T-helper 9 cell (primary cell): ENCODE measurements around the gene CDH23.

ENCODE experiments used
- DNase-seq: peaks from one replicate; pipeline ENCODE4 v3.0.0-alpha.2; 2020

The CDH23 gene

DNA sequence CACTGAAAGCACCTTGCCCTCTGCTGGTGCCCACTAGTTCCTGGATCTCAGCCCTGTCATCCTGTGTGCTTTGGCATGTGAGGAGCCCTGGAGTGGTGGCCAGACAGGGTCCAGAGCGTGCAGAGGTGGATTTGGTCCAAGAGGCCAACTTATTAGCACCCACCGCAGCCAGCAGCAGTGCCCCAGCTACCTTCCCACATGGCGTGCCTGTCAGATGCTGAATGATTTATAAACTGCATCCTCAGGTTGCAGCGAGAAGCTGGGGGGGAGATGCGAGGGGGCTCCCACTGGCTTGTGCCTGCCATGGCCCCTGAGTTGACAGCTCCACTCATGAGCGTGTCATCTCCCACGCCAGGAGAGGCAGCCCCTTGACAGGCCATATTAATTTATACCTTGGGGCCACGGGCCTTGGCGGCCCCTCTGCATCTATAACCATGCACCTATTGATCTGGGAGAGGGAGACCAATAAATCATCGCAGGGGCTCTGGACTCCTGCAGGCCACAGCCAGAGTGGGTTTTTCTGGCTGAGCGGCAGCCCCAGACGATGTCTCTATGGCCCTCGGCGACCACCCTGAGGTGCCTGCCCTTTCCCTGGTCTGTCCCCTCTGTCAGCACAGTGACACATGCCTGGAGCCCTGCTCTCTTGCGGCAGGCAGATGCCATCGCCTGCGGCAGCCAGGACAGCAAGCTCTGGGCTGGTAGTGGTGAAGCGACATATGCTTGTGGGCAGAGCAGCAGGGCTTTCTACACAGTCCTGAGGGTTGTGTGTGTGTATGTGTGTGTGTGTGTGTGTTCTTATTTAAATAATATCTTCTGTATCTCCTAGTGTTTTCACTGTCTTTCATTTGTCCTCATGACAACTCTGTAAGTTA lies 120.8 kb downstream of the CDH23 start:
- no peak for DNase-seq

DNA sequence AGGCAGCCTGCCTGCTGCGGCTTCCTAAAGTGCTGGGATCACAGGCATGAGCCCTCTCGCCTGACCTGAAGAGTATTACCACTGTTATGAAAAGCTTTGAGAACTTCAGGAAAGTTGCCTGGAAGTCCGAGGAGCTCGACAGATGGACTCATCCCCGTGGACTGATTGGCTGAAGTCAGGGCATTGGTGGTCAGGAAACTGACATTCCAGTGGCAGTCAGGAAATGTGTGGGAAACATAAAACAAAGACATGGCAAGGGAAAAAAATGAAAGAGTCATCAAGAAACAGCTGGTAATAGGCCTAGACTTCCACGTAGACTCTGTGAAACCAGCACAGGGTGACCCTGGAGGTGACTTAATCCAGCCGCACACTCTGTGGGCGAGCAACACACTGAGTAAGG lies 123.3 kb downstream of the CDH23 start:
- no peak for DNase-seq

DNA sequence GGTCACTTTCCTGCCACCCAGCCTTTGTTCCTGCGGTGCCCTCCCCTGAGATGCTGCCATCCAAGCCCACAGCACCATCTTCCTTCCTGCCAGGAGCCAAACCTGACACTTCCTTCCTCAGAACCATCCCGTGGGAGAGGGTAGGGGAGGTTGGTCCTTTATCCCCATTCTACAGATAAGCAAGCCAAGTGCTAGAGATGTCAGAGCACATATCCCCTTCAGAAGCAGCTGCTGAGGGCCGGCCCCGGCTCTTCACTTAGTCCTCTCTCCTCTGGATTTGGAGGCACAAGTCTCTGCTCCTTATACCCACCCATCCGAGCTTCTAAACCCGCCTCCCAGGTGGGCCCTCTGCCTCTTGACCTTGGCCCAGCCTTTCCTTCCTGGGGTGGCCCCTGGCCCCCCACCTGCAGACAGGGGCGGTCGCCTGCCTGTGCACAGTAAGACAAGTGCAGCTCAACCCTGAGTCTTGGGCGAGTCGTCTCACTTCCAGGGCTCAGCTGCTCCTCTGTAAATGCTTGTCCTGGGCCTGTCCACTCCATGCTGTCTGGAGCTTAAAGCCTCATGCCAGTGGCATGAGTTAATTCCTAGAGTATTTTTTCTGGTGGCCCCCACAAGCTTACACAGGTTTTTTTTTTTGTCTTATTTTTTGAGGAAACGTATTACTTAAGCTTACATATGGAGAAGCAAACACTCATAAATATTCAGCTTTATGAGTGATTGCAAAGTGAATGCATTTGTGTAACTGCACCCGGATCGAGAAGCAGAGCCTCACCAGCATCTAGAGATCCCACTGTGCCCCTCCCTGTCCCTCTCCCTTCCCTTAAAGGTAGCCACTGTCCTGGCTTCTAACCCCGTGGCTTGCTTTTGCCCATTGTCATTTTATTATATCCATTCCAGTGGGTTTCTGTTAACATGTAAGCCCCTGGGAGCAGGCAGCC lies 125.1 kb downstream of the CDH23 start:
- DNase-seq, result no peak

DNA sequence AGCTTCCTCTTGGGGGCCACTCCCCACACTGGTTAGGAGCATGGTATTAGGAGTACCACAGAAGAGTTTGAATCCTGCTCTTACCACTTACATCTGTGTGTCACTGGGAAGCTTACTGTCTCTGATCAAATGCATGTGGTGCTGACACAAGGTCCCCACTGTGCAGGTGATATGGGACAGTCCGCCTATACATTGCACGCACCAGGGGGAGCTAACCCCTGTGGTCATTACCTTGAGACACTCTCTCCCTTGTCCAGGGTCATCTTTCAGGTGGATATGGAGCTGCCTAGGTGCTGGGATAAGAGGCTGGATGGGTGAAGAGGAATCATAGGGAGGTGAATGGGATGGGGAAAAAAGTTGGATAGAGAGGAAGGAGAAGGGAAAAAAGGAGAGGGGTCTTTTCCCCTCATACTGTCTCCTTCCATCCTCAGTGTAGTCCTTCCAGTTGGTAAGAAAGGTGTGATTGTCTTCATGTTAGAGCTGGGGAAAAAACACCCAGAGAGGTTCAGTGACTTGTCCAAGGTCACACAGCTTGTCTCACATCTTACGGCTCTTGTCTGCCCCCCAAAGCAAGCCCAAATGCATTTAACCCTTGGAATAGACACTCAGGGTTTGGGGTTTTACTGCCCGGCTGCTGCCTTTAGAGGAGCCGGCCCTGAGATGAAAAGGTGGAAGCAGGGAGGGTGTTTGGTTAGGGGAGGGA lies 125.9 kb downstream of the CDH23 start:
- no peak for DNase-seq

DNA sequence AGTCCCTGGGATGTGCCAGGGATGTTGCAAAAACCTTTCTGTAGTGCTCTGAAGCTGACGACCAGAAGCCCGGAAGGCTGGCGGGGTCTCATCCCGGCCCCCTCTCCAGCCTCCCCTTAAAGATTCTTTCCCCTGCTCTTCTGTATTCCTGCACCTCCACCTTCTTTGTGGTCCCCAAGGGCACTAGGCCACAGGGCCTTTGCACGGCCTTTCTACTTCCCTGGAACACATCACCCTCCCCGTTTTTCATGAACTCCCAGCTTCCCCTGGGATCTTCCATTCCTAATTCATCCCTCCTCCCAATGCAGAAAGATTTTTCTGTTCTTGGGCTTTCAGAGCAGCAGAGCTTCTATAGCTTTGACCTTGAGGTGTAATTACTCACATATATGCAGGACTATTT lies 127.0 kb downstream of the CDH23 start:
- no peak for DNase-seq

DNA sequence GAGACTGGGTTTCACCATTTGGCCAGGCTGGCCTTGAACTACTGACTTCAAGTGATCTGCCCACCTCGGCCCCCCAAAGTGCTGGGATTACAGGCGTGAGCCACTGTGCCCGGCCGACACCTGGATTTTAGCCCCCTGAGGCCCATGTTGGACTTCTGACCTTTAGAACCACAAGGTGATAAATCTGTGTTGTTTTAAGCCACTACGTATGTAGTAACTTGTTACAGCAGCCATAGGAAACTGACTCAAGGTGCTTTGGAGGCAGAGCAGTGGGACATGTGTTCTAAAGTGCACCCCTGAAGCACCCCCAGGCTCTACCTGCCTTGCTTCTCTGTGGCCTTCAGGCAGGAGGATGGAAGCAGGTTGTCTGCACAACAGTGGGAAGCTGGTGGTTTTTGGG lies 128.4 kb downstream of the CDH23 start:
- no peak for DNase-seq

DNA sequence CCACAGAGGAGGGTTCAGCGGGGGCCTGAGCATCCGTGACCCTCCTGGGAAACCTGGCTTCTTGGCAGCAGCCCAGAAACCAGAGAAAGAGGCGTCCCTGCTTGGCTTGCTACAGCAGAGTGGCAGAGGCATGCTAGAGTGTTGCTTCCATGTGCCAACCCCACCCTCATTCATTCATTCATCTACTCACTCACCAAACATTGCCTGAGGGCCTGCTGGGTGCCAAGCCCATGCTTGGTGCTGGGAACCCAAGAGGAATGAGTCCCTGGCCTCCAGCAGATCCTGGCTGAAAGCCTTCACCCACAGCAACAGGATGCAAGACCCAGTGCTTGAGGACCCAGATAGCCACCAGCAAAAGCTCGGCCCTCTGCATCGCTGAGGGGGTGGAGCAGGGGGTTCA lies 129.0 kb downstream of the CDH23 start:
- no peak for DNase-seq

DNA sequence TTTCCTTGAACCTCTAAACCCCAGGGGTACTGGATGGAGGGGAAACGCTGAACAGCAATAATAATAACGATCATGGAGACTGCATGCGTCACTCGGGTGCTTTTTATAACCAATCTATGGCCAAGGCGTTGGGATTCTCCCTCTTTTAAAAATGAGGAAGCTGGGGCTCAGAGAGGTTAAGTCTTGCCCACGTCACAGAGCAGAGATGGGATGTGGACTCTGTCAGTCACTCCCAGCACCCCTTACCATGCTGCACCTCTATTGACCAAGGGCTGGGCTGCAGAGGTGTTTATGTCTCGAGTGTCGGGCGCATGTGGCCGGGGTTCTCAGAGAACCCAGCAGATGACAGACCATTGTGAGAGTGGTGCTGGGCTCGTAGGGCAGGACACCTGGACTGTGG lies 129.9 kb downstream of the CDH23 start:
- no peak for DNase-seq

DNA sequence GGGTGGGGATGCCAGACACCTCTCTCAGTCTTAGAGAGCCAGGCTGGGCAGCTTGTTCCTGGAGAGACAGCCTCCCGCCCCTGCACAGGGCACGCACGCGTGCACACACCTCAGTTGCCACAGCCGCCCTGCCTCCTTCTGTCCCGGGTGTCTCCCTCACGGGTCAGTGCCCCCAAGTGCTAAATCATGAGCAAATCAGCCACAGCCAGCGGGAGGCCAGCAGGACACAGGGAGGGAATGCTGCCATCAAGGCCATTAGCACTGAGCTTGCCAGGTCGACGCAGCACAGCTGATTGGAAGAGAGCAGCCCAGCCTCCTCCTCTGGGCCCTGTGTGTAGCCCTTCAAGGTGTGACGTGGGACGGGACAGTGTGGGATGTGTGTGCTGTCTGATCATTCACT lies 130.4 kb downstream of the CDH23 start:
- DNase-seq, result no peak

DNA sequence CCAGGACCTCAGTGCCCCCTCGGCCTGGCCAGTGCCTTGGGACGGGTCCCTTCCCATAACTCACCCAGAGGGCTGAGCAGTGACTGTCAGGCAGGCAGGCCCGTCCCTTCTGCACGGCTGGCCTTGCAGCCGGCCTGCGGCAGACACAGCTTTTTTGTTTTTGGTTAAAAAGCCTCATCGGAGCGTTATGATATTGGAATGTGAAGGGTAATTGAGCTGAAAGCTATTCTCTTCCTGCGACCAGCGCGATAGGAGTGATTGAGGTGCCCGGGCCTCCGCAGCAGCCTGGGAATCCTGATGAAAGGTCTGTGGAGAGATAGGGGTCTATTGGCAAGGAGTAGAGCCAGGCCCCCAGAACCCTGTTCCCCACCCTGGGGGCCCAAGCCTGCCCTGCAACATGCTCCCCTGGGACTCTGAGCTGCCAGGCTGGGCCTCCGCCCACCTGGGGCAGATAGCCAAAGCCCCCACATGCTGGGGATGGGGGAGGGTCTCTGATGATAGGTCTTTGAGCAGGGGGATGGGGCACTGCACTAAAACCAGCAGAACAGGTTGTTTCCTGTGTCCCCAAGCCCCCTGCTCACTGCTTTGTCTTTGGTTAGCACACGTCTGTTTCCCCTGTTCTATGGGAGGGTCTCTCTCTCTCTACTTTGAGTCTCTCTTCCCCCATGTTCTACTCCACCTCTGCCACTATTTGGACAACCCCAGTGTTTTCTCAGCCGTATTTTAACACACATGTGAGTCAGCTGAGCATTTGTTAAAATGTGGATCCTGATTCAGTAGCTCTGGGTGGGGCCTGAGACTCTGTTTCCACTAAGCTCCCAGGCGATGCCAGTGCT lies 131.9 kb downstream of the CDH23 start:
- no peak for DNase-seq

DNA sequence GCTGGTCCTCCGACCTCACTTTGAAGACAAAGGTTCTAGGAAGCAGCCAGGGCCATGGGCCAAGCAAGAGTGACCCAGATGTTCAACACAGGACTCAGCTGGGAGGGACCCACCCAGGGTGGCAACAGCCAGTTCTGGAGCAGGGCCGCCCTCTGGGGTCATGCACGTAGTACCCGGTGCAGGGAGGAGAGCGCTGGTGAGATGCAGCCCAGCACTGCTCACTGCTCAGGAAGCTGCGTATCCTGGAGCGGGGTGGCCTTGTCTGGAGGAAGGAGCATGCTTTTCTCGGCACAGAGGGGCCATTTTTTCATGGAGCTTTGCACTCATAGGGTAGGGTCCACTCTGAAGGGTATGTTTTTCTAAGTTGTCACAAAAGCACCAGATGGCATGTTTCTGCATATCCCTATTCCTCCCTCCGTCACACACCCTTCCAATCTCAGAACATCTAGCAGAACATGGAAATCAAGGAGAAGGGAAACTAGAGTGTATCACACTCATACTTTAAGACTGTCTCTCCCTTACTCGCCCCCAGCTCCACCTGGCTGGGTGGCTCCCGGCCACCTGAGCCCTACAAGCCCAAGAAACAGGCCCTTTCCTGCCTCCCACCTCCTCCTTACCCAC lies 132.6 kb downstream of the CDH23 start:
- DNase-seq, result no peak

DNA sequence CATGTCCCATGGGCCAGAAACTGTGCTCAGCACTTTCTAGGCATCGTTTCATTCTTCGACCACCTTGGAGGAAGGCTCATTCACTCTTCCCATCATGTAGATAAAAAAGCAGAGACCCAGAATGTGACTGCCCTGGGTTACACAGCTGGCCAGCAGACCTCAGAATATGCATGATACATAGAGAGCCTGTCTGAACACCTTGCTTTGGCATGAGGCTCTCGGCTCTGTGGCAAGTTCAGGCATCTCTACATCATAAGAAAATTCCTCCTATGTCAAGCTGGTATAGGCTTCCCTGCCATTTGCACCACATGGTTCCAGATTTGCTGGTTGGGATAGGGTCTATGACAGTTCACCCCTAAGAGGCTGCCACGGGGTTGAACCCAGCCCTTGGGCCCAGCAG lies 134.1 kb downstream of the CDH23 start:
- DNase-seq, result no peak

DNA sequence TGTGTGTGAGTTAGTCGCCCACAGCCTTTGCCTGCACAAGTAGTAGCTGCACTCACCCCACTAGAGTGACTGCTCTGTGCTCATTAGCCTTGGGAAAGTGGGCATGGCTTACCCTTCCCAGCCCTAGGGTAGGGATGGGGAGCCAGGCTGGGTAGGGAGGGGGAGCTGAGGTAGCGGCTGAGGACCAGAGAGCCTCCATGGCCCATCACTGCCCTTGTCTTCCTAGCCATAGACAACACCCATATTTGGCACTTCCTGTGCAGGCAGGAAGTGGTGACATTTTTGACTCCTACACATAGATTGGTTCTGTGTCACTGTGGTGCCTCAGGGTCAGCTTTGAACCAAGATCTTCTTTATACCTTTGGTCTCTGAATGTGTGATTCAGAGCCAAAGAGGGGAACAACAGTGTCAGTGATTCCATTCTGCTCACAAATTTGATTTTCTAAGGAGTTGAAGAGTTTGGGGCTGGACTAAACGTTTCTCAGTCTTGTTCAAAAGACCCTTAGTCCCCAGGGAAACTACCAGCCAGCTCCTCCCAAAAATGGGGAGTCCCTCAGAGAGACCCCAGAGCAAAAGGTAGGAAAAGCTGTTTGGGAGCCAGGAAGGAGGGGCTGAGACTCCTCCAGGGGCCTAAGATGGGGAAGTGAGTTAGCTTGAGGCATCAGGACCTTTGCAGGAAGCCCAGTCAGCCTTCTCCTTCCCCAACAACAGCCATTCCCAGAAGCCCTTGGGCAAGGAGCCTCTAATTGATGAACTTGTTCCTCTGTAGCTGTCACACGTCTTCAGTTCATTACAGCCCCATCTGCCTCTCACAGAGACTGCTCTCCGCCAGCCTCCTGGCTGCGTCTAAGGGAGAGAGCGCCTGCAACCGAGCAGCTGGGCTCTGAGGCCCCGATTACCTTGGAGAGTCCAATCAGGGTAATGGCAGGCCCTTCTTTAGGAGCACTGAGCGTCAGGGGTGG lies 135.0 kb downstream of the CDH23 start:
- DNase-seq, result no peak

DNA sequence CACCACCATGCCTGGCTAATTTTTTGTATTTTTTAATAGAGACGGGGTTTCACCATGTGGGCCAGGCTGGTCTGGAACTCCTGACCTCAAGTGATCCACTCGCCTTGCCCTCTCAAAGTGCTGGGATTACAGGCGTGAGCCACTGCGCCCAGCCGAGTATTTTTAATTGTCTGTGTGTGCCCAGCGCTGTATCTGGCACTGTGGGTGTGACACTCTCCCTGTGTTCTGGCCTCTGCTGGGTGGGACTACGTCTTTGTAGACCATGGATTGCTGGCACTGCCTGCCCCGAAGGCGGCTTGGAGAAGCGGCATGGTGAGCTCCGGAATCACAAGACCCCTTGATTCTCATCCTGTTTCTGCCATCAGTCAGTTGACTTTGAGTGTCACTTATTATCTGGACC lies 136.2 kb downstream of the CDH23 start:
- no peak for DNase-seq

DNA sequence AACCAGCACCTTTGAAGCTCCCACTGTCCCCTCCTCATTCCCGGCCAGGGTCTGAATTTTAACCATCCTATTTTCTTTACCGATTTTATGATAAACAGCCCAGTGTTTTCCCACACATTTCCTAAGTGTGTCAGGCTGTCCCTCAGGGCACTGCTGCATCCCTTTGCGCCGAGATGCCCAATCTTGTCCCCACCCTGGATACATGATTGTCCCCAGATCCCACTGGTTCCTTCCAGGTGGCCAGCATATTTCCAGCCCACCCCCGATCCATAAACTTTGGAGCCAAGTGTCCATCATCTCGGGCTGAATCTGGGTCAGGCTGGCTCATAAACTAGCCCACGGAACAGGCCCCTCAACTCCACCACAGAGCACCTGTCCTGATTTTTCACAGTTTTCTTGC lies 137.2 kb downstream of the CDH23 start:
- DNase-seq, result no peak

DNA sequence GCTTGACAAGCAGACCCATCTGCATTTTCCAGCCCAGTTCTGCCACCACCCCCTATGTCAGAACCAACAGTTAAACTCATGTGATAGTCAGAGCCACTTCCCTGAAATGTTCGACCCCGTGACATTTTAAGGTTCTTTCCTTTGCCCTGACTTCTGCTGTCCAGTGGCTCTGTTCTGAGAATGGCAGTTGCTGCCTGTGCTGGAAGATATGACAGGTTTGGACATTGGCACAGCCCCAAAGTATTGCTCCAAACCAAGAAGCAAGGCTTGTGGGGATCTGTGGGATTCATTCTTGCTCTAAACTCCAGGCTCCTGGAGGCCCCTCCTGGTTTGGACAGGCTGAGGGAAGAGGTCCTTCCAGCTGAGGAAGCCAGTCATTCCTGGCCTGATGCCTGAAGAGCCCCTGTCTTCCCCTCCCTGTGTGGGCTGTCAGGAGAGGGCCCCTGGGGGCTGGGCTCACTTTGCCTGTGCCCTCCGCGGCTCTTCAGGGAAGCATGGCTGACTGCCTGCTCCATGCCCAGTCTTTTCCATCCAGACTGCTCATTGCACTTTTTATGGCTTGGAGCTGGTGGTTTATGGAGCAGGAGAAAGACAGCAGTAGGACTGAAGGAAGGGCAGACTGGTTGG lies 138.0 kb downstream of the CDH23 start:
- no peak for DNase-seq

DNA sequence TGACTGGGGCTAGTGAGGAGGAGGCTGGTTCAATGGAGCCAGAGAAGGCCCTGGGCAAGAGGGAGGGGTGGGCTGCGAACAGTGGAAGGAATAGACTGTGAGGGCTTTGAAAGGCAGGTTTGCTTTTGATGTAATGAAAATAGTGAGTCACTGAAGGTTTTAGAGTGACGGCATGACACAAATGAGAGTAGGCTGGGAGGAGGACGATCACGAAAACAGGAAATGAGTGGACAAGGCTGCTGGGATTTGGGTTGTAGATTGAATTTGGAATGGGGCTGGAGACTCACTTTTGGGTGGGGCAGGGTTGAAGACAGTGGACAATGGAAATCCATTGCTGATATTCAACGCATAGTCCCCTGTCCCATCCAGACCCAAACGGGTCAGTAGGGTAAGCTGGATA lies 139.6 kb downstream of the CDH23 start:
- DNase-seq, result no peak

DNA sequence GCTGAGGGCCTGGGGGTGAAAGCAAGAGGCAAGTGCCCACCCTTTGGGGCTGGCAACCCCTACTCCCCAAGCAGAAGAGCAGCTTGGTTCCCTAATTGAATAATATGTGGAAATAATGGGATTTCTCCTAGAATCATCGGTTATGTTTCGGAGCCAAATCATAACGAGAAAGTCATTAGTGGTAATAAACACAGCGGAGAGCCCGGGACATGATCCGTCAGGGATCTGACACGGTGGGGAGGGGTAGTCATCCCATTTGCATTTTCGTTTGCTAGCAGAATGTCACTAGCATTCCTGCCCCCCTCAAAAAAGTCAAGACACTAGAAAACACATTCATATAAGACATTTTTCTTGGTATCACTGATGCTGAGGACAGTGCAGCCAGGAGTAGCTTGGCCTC lies 140.4 kb downstream of the CDH23 start:
- no peak for DNase-seq

DNA sequence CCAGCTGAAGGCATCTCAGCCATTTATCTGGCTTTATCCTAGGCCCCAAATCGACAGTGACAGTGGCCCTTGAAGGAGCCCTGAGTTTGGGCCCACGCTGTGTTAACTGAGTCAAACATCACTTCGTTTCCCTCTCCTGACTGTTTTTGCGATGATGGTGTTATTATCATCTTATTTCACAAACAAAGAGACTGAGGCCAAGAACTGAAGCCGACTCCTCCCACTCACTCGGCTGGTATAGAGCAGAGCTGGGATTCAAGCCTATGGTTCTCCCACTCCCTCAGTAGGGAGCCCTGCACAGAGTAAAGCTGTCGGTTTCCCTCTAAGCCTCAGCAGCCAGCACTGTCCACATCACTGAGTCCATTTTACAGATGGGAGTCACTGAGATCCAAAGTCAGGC lies 141.0 kb downstream of the CDH23 start:
- DNase-seq, result no peak

DNA sequence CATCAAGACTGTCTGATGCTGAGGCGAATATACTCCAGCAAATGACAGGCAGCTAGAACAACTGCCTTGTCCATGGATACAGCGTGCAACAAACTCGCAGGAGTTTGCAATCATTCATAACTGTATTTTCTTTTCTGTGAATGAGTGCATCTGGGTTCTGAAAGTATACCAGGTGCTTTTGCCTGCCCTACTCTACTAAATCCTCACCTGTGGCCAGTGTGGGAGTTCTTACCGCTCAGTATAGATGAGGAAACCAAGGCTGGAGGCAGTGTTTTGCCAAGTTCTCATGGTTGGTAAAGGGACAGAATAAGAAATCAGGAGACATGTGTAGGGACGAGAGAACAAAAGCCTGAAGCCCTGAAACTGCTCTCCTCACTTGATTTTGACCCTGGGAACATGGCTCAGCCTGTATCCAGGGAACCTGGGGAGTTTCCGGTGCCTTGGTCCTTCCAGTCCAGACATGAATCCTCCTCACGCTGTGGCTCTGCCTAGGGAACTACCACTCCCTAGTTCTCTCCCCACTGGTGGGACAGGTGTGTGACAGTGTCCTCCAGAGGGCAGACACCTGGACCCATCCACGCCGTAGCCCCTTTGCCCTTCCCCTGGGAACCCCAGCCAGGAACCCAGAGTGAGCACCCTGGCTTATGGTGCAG lies 142.0 kb downstream of the CDH23 start:
- DNase-seq, result no peak
